GM13976 (cell line): ENCODE data around the gene BLOC1S2.
A peak's percentile ranks its signal among the peaks of the same experiment; 100 is the strongest.

Experiments used
- DNase-seq: peaks from one replicate; pipeline ENCODE4 v3.0.0; 2012; ENCODE audit warnings: low spot score
- CTCF ChIP-seq: IDR thresholded peaks from 2 replicates; pipeline ENCODE4 v1.5.1; 2012; ENCODE audit warnings: borderline replicate concordance, mild to moderate bottlenecking; ENCODE audit not compliant: insufficient read depth; ENCODE audit errors: extremely low read depth, missing control alignments, control extremely low read depth
- in situ Hi-C: fragments of 300-500 bp; cut with MboI; formaldehyde crosslinking; loops from one replicate; pipeline ENCODE4 v1.12.0; 2022; ENCODE audit warnings: low sequenced_read_pairs, mixed read lengths, inconsistent platforms; ENCODE audit not compliant: unreplicated experiment

BLOC1S2 gene

GRCh38 chr10:100327718-100328009 lies 41.2 kb upstream of the BLOC1S2 start:
- no peak for DNase-seq
- in situ Hi-C loops = no loop called here
- TF ChIP-seq CTCF = no peak

GRCh38 chr10:100327007-100327717 lies 40.7 kb upstream of the BLOC1S2 start:
- no peak for TF ChIP-seq CTCF
- DNase-seq = peak; percentile 81
- in situ Hi-C loops = no loop called here

GRCh38 chr10:100325158-100325557 lies 38.7 kb upstream of the BLOC1S2 start:
- no peak for DNase-seq
- no peak for TF ChIP-seq CTCF
- in situ Hi-C loops = no loop called here

- TF ChIP-seq CTCF = no peak
- no peak for DNase-seq
- in situ Hi-C loops = no loop called here
Observed at GRCh38 chr10:100319707-100320402, 33.4 kb upstream of the BLOC1S2 start.

- in situ Hi-C loops = no loop called here
- no peak for DNase-seq
- TF ChIP-seq CTCF = no peak
Observed at GRCh38 chr10:100318207-100318606, 31.7 kb upstream of the BLOC1S2 start.

- no peak for DNase-seq
- TF ChIP-seq CTCF = no peak
- in situ Hi-C loops = no loop called here
Observed at GRCh38 chr10:100315615-100316014, 29.1 kb upstream of the BLOC1S2 start.

GRCh38 chr10:100311298-100311697 lies 24.8 kb upstream of the BLOC1S2 start:
- no peak for DNase-seq
- in situ Hi-C loops = no loop called here
- no peak for TF ChIP-seq CTCF
